ENCODE data around the gene ZDHHC22. TPM values are rescaled to one million over a fixed set of nuclear protein-coding genes. Genes with fewer than 3 reads are reported as not detected.

The ZDHHC22 gene
- total and polyA plus RNA-seq, 2 experiments from 2014 or later, result 17.6 to 32.1 TPM

GRCh38 chr14:77098529-77099353 is 42.9 kb downstream of the ZDHHC22 start (continued):
- TF ChIP-seq CTCF (conservative IDR thresholded peaks at IDR 0.05; ENCODE audit: low read depth in 2 of 2), result no peak

GRCh38 chr14:77097700-77098528 is 43.7 kb downstream of the ZDHHC22 start, which contains the start of gene CIPC:
Gene CIPC, plus strand, starts transcription at chr14:77098258. Its CDS starts 7,451 bp downstream, at chr14:77105709.
- no peaks in the 10 kb centered on the region for H3K9me2 ChIP-seq (ENCODE audit: insufficient read depth)
- H3K27me3 ChIP-seq (ENCODE audit: insufficient read depth), result no peaks in the 10 kb centered on the region
- peaks cover 37% of the 10 kb centered on the region for H3K4me1 Mint-ChIP-seq
- H3K4me3 Mint-ChIP-seq, result peak within 1 kb of the TSS; percentile 87
- peak; percentile 99 for DNase-seq (ENCODE audit: low spot score)
- H3K4me1 ChIP-seq (ENCODE audit: insufficient read depth), result peaks cover 27% of the 10 kb centered on the region
- H3K27me3 Mint-ChIP-seq (ENCODE audit: insufficient read depth, low read depth, poor library complexity), result peaks cover 8% of the 10 kb centered on the region
- H3K36me3 ChIP-seq (ENCODE audit: insufficient read depth), result no peaks in the 10 kb centered on the region
- peak; percentile 88 for ATAC-seq
- H3F3A ChIP-seq (replicated peaks; ENCODE audit: low read depth), result peaks cover 7% of the 10 kb centered on the region; the same call in 1 of the 2 replicates
- peak within 1 kb of the TSS; percentile 91 for H3K4me2 ChIP-seq
- peak within 1 kb of the TSS; percentile 61 for H2AFZ ChIP-seq
- peak within 1 kb of the TSS; percentile 85 for H3K4me3 ChIP-seq
- H3K36me3 Mint-ChIP-seq (ENCODE audit: low read depth), result no peaks in the 10 kb centered on the region
- H3K27ac Mint-ChIP-seq, result peak within 1 kb of the TSS; percentile 94
- peaks cover 55% of the 10 kb centered on the region for H3K79me2 ChIP-seq (replicated peaks; ENCODE audit: insufficient read depth)
- peak within 1 kb of the TSS; percentile 88 for H3K27ac ChIP-seq (ENCODE audit: low read depth)
- H4K20me1 ChIP-seq (replicated peaks; ENCODE audit: insufficient read depth), result peaks cover 3% of the 10 kb centered on the region; the same call in 1 of the 2 replicates
- H3K9me3 Mint-ChIP-seq, result no peaks in the 10 kb centered on the region; the same call in 2 of the 3 replicates
- TF ChIP-seq JUNB (IDR thresholded peaks at IDR 0.05; ENCODE audit: unreplicated experiment) (no peak), REST (IDR thresholded peaks at IDR 0.05; ENCODE audit: unreplicated experiment) (no peak), ZNF331 (CRISPR knock-in tag; IDR thresholded peaks at IDR 0.05; ENCODE audit: low read depth) (no peak), ETS1 (IDR thresholded peaks at IDR 0.05) (peak; percentile 61; the same call in 1 of the 2 replicates), POLR2AphosphoS5 (IDR thresholded peaks at IDR 0.05; ENCODE audit: low read depth) (peak; percentile 69), STAT1 (IDR thresholded peaks at IDR 0.05; ENCODE audit: unreplicated experiment) (no peak), CREB1 (CRISPR knock-in tag; IDR thresholded peaks at IDR 0.05; ENCODE audit: low read depth) (peak; percentile 79), ZNF462 (CRISPR knock-in tag; IDR thresholded peaks at IDR 0.05) (no peak)
